Thyroid gland (tissue), 4 donors: ENCODE data around the gene NUDT22.

Experiments used
- CTCF ChIP-seq, 6 experiments: fragments of 200-600 bp in 3 of 6; fragments of 450-650 bp in 3 of 6; sonication (generic) in 3 of 6; IDR thresholded peaks; one replicate each; pipeline ENCODE4 v1.5.1; 2016 to 2019; ENCODE audit warnings: antibody characterized with exemption in 6 of 6, mild to moderate bottlenecking in 2 of 6, inconsistent platforms in 1 of 6, moderate library complexity in 1 of 6
- POLR2A ChIP-seq, 2 donors: fragments of 450-650 bp; IDR thresholded peaks; one replicate each; pipeline ENCODE4 v1.6.1; 2017; ENCODE audit warnings: antibody characterized with exemption in 2 of 2, mild to moderate bottlenecking in 2 of 2, moderate library complexity in 1 of 2

DNA sequence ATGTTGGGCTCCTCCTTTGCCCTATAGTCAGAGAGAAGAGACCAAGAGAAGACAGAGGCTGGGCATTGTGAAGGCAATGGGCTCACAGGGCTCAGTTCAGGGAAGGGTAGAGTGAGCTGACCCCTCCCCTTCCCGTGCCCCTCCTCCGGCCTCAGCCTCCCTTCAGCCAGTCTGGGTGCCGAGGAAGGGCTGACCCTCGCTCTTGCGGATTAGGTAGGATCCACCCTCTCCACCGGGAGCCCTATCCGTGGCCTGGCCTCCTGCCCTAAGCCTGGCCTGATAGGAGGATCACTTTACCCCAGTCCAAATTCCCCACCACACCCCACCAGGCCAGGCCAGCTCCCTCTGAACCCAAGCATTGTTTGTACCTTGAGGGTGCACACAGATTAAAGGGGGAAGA lies 22.5 kb downstream of the NUDT22 start:
- TF ChIP-seq CTCF (IDR thresholded peaks at IDR 0.05) (no peak), POLR2A (IDR thresholded peaks at IDR 0.05) (no peak)
